Activated CD8-positive, alpha-beta T cell treated with anti-CD3 and anti-CD28 coated beads for 36 hours (primary cell): ENCODE measurements around the gene RTP4. TPM values are rescaled to one million over a fixed set of nuclear protein-coding genes. Genes with fewer than 3 reads are reported as not detected.
A peak's percentile ranks its signal among the peaks of the same experiment; 100 is the strongest.

Experiments used
- ATAC-seq: fragments of 200-7000 bp; cut with Tn5 transposase; one replicate; pipeline ENCODE4 v1.10.0; 2021; ENCODE audit warnings: mild to moderate bottlenecking, moderate library complexity
- CTCF ChIA-PET: fragments of 350-600 bp; sonication (Branson Sonifier 250); formaldehyde crosslinking; loops from one replicate; lab custom pipeline; 2021; ENCODE audit warnings: antibody characterized with exemption; lab: Charles Lee
- POLR2A ChIA-PET: fragments of 350-600 bp; sonication (Branson Sonifier 250); formaldehyde crosslinking; loops from one replicate; lab custom pipeline; 2021; ENCODE audit warnings: antibody characterized with exemption; lab: Charles Lee
- DNase-seq: peaks from one replicate; pipeline ENCODE4 v3.0.0-alpha.2; 2020
- H3K27ac Mint-ChIP-seq: one replicate; pipeline ENCODE4 v1.8.0; 2021; ENCODE audit warnings: mild to moderate bottlenecking, mixed read lengths
- H3K27me3 Mint-ChIP-seq: one replicate; pipeline ENCODE4 v1.8.0; 2021; ENCODE audit warnings: mixed read lengths
- H3K36me3 Mint-ChIP-seq: one replicate; pipeline ENCODE4 v1.8.0; 2021; ENCODE audit warnings: low read depth, mixed read lengths
- H3K4me1 Mint-ChIP-seq: one replicate; pipeline ENCODE4 v1.8.0; 2021; ENCODE audit warnings: low read depth, mixed read lengths
- H3K4me3 Mint-ChIP-seq: one replicate; pipeline ENCODE4 v1.8.0; 2021; ENCODE audit warnings: mild to moderate bottlenecking, moderate library complexity, mixed read lengths
- H3K9me3 Mint-ChIP-seq: one replicate; pipeline ENCODE4 v1.8.0; 2021; ENCODE audit warnings: mixed read lengths
- intact Hi-C: fragments of 100-400 bp; cut with micrococcal nuclease; formaldehyde crosslinking; loops from one replicate; pipeline ENCODE4 v1.10.0; 2022
- total RNA-seq, 2 experiments: library from RNA; stranded (reverse); gene quantifications; one replicate each; pipeline ENCODE4 v1.2.3, GENCODE V29; 2021
- TF ChIP-seq, protein P1 (sequence below): fragments of 200-600 bp; IDR thresholded peaks from one replicate; pipeline ENCODE4 v1.8.0; 2022; ENCODE audit warnings: antibody characterized with exemption, mild to moderate bottlenecking

The RTP4 gene, protein sequence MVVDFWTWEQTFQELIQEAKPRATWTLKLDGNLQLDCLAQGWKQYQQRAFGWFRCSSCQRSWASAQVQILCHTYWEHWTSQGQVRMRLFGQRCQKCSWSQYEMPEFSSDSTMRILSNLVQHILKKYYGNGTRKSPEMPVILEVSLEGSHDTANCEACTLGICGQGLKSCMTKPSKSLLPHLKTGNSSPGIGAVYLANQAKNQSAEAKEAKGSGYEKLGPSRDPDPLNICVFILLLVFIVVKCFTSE
- 1 to 10 TPM; 3.4 to 3.6 TPM for total RNA-seq

DNA sequence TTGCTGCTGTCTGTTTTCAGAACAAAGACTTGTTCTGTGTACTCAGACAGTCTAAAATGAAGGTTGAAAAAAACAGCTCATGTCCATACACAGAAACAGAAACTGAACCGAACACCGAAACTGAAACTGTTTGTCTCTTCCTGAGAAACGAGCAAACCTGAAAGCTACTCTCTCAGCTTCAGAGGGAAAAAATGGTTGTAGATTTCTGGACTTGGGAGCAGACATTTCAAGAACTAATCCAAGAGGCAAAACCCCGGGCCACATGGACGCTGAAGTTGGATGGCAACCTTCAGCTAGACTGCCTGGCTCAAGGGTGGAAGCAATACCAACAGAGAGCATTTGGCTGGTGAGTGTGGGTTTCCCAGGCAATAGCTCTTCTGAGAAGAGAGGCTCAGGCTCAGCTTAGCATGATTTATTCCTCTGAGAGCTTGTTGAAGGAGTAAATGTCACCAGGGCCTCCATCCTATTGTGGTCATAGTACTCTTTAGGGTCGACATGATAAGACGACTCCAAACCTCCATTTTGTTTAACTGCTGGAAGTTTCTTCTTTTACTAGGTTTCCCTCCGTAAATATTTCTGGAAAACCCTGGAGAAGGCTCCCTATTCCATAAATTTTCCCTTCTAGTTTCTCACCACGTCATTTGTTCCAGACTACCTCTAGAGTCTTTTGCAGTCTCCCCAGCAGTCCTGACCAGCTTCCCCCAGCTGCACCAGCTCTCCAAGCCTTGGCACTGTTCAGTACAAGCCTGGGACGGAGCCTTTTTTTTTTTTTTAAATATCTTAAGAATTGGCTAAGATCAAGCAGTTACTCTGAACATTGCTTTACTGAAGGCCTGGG, at the start of gene RTP4:
RTP4 (plus strand) TSS at position 135 of the 838 bp plus-strand sequence; CDS start at position 192, 57 bp downstream.
- ChIA-PET POLR2A (interaction anchor here (0.6 to 1.4 kb wide), 3 partner anchors 50 to 345 kb away, joined by 3 read pairs; no protein-coding TSS in a partner anchor), CTCF (interaction anchor here (1.1 to 5.9 kb wide), 5 partner anchors 11 to 1673 kb away, joined by 3 to 38 read pairs (median 3); no protein-coding TSS in a partner anchor)
- Mint-ChIP-seq H3K36me3 (peaks cover 36% of the 10 kb centered on the region), H3K27me3 (no peaks in the 10 kb centered on the region), H3K9me3 (peaks cover 8% of the 10 kb centered on the region), H3K4me3 (peak within 1 kb of the TSS; percentile 89), H3K27ac (peak within 1 kb of the TSS; percentile 98), H3K4me1 (peaks cover 21% of the 10 kb centered on the region)
- TF ChIP-seq, protein P1, sequence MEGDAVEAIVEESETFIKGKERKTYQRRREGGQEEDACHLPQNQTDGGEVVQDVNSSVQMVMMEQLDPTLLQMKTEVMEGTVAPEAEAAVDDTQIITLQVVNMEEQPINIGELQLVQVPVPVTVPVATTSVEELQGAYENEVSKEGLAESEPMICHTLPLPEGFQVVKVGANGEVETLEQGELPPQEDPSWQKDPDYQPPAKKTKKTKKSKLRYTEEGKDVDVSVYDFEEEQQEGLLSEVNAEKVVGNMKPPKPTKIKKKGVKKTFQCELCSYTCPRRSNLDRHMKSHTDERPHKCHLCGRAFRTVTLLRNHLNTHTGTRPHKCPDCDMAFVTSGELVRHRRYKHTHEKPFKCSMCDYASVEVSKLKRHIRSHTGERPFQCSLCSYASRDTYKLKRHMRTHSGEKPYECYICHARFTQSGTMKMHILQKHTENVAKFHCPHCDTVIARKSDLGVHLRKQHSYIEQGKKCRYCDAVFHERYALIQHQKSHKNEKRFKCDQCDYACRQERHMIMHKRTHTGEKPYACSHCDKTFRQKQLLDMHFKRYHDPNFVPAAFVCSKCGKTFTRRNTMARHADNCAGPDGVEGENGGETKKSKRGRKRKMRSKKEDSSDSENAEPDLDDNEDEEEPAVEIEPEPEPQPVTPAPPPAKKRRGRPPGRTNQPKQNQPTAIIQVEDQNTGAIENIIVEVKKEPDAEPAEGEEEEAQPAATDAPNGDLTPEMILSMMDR = no peak
- peak; percentile 88 for ATAC-seq
- intact Hi-C loops = no loop called here
- DNase-seq = peak; percentile 50

DNA sequence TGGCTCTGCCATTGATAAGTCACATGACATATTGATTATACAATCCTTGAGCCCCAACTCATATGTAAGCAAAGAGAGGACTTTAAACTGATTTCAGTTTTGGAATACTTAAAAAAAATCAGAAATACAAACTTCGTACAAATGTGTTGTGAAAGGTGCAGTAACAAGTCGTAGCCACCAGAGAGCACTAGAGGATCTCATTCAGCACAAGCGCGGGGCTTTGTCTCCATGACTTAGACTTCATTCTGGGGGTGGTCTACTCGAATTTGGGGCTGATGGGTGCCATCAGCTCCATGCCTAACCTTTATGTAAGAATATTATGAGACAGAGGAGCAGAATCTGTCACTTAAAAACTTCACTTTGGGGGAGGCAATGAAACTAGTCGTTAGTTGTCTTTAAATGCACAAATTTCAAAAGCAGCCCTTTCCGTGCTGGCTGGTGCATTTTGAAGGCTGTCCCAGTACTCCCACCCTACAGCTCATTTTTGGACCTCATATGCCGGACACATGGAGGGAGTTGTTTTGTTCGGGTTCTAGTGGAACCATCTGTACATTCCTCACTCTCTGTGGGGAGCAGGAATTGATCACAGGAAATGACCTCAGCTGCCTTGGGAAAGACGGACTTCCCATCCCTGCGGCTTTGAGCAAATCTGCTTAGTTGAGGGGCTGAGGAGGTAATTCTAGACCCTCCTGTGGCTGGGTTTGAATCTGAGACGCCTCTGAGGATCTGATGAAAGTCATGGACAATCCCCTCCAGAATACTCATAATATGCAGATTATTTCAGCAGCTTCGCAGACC, 49.2 kb upstream of the RTP4 start:
- Mint-ChIP-seq H3K27ac (no peak overlapping the region), H3K4me1 (peaks cover 6% of the 10 kb centered on the region), H3K9me3 (no peaks in the 10 kb centered on the region), H3K4me3 (no peak overlapping the region), H3K36me3 (no peaks in the 10 kb centered on the region), H3K27me3 (peaks cover 30% of the 10 kb centered on the region)
- TF ChIP-seq, protein P1 = peak; percentile 77
- CTCF ChIA-PET = interaction anchor here (0.6 to 11.9 kb wide), 78 partner anchors 12 to 1598 kb away, joined by 3 to 372 read pairs (median 5); partner anchors contain the start of genes RTP2, RTP4 and SST
- intact Hi-C loops = loop anchor here (1.0 to 5.0 kb wide), 4 partner anchors 97 to 395 kb away; no protein-coding TSS in a partner anchor
- POLR2A ChIA-PET = interaction anchor here (1.1 kb wide), 1 partner anchor 49 kb away, joined by 3 read pairs; the partner anchor contains the start of gene RTP4
- DNase-seq (peak; percentile 62), ATAC-seq (peak; percentile 68)

DNA sequence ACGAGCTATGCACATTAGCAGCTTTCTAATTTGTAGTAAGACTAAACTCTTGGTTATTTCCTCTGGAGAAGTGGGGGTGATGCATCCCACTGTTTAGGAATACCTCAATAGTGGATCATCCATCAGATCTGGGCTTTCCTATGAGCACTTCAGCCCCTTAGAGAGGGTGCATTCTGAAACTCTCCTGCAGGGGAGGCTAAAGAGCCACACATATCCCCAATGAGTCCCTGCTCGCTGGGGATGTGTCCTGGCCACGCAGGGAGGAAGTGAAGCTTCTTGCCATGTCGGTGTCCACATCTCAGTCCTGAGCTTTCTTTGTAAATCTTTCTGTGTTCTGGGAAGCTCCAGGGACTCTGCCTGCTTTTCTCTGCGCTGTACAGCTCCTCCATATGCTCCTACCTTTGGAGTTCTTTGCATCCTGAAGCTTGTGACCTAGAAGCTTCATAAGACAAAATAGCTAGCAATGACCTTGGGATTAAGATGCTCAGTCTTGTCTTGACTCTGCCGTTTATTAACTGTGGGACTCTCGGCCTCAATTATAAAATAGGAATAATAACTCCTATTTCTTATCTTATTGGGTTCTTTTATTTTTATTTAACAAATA, 48.4 kb upstream of the RTP4 start:
- DNase-seq = peak; percentile 83
- ChIA-PET CTCF (interaction anchor here (0.6 to 11.9 kb wide), 77 partner anchors 9 to 1597 kb away, joined by 3 to 372 read pairs (median 5); partner anchors contain the start of genes RTP2, RTP4 and SST), POLR2A (no interaction called here)
- Mint-ChIP-seq H3K4me1 (peaks cover 6% of the 10 kb centered on the region), H3K27ac (no peak overlapping the region), H3K9me3 (no peaks in the 10 kb centered on the region), H3K4me3 (no peak overlapping the region), H3K27me3 (peaks cover 30% of the 10 kb centered on the region), H3K36me3 (no peaks in the 10 kb centered on the region)
- intact Hi-C loops = loop anchor here (1.0 to 5.0 kb wide), 4 partner anchors 98 to 394 kb away; no protein-coding TSS in a partner anchor
- TF ChIP-seq, protein P1 = peak; percentile 81
- peak; percentile 94 for ATAC-seq

DNA sequence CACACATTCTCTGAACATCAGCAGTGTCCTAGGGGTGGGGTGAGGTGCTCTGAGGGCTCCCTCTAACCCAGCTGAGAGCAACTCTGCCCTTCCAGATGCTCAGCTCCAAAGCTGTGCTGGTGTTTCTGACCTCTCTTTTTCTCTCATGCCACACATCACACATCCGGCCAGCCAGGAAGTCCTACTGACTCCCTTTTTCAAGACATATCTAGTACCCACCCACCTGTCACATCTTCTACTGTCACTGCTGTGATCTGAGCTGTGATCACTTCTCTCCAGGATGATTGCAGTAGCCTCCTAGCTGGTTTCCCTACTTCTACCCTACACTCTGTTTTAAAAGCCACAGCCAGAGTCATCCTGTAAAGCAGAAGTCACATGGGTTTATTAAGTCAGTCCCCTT, 46.4 kb upstream of the RTP4 start:
- intact Hi-C loops = no loop called here
- ATAC-seq (no peak), DNase-seq (no peak)
- ChIA-PET POLR2A (no interaction called here), CTCF (interaction anchor here (0.9 to 11.9 kb wide), 6 partner anchors 10 to 393 kb away, joined by 3 to 372 read pairs (median 28); no protein-coding TSS in a partner anchor)
- Mint-ChIP-seq H3K9me3 (no peaks in the 10 kb centered on the region), H3K4me3 (no peak overlapping the region), H3K27ac (no peak overlapping the region), H3K36me3 (no peaks in the 10 kb centered on the region), H3K27me3 (peaks cover 24% of the 10 kb centered on the region), H3K4me1 (peaks cover 6% of the 10 kb centered on the region)
- TF ChIP-seq, protein P1 = no peak
